GM12878 (cell line): ENCODE measurements around the gene CAMTA1. TPM values are rescaled to one million over a fixed set of nuclear protein-coding genes. Genes with fewer than 3 reads are reported as not detected.

Source experiments
- ATAC-seq: fragments of 200-7000 bp; cut with Tn5 transposase; 3 replicates; pipeline ENCODE4 v1.9.1; 2020; ENCODE audit warnings: mild to moderate bottlenecking, moderate library complexity
- BruUV-seq: library from RNA; stranded (reverse); fragments of 400-500 nt; replicated peaks from 2 replicates; lab custom pipeline; 2021; lab: Mats Ljungman, UMichigan
- CTCF ChIA-PET: fragments of 300-600 bp; sonication (Branson Sonifier 250); formaldehyde crosslinking; extraction: SDS; loops from one replicate; lab custom pipeline; 2021; ENCODE audit warnings: inconsistent platforms; lab: Yijun Ruan, JAX
- POLR2A ChIA-PET: fragments of 350-600 bp; formaldehyde crosslinking; extraction: SDS; loops from one replicate; lab custom pipeline; 2021; ENCODE audit warnings: inconsistent platforms; lab: Charles Lee
- RAD21 ChIA-PET: fragments of 300-600 bp; sonication (Branson Sonifier 250); formaldehyde crosslinking; loops from one replicate; lab custom pipeline; 2023; ENCODE audit warnings: antibody characterized with exemption; ENCODE audit not compliant: unreplicated experiment; lab: Charles Lee
- SMC1A ChIA-PET: fragments of 300-600 bp; sonication (Branson Sonifier 250); formaldehyde crosslinking; loops from one replicate; lab custom pipeline; 2023; ENCODE audit not compliant: unreplicated experiment, uncharacterized antibody; lab: Charles Lee
- DNase-seq: peaks from one replicate; pipeline ENCODE4 v3.0.0-alpha.2; 2011; ENCODE audit warnings: low read depth, low spot score
- FAIRE-seq: peaks from 3 replicates; lab custom pipeline; 2011; peaks lifted over from hg19 to GRCh38; lab: Jason Lieb, UNC
- H2AFZ ChIP-seq: 2 replicates; pipeline ENCODE4 v1.6.0; 2011; ENCODE audit warnings: low read depth, low read length, control low read depth; ENCODE audit not compliant: control insufficient read depth
- H3K27ac ChIP-seq: 2 replicates; pipeline ENCODE4 v1.5.1; 2011; ENCODE audit warnings: control low read depth; ENCODE audit not compliant: control insufficient read depth, insufficient read depth
- H3K27me3 ChIP-seq, 2 experiments: replicated peaks in 1 of 2; 2 replicates each; pipeline versions ENCODE4 v1.6.0 to v1.6.1; 2011; ENCODE audit warnings: low read length in 1 of 2; ENCODE audit not compliant: control insufficient read depth in 2 of 2, insufficient read depth in 2 of 2
- H3K36me3 ChIP-seq, 2 experiments: 2 replicates each; pipeline ENCODE4 v1.5.1; 2011; ENCODE audit warnings: low read length in 1 of 2; ENCODE audit not compliant: control insufficient read depth in 2 of 2, insufficient read depth in 2 of 2
- H3K4me1 ChIP-seq: 2 replicates; pipeline ENCODE4 v1.6.1; 2011; ENCODE audit warnings: mild to moderate bottlenecking, low read length, moderate library complexity, mixed read lengths; ENCODE audit not compliant: control insufficient read depth, insufficient read depth
- H3K4me2 ChIP-seq: 2 replicates; pipeline ENCODE4 v1.6.0; 2011; ENCODE audit warnings: control low read depth; ENCODE audit not compliant: control insufficient read depth, insufficient read depth
- H3K4me3 ChIP-seq: fragments of 200-600 bp; sonication (generic); 2 replicates; pipeline ENCODE4 v1.5.1; 2016
- H3K79me2 ChIP-seq: 2 replicates; pipeline ENCODE4 v1.6.0; 2011; ENCODE audit warnings: low read length; ENCODE audit not compliant: control insufficient read depth, insufficient read depth
- H3K9ac ChIP-seq: 2 replicates; pipeline ENCODE4 v1.8.0; 2011; ENCODE audit warnings: low read length, control low read depth, mixed read lengths; ENCODE audit not compliant: control insufficient read depth, insufficient read depth
- H3K9me3 ChIP-seq: replicated peaks from 3 replicates; pipeline ENCODE4 v1.5.1; 2011; ENCODE audit warnings: mild to moderate bottlenecking, low read length; ENCODE audit not compliant: control insufficient read depth, insufficient read depth
- H4K20me1 ChIP-seq: 2 replicates; pipeline ENCODE4 v1.6.0; 2011; ENCODE audit not compliant: control insufficient read depth, insufficient read depth
- CHD1 ChIP-seq: IDR thresholded peaks from 2 replicates; pipeline ENCODE4 v1.6.1; 2012; ENCODE audit warnings: low read depth, low read length, improper control_type of control experiment
- HCFC1 ChIP-seq: fragments of 150-350 bp; IDR thresholded peaks from 2 replicates; pipeline ENCODE4 v1.6.1; 2014; ENCODE audit warnings: low read length
- ZNF274 ChIP-seq: IDR thresholded peaks from one replicate; pipeline ENCODE4 v1.8.0; 2011; ENCODE audit not compliant: insufficient read length, insufficient read depth
- WGBS: methylation state at CpG from one replicate; pipeline ENCODE4 v1.1.6; 2016; ENCODE audit warnings: low lambda C conversion rate; ENCODE audit not compliant: insufficient replicate concordance, insufficient coverage; ENCODE audit errors: missing lambda C conversion rate; 5-methylcytosine and 5-hydroxymethylcytosine counted together
- in situ Hi-C: fragments of 300-500 bp; cut with MboI; formaldehyde crosslinking; loops from 9 replicates; pipeline ENCODE4 v1.14.3; 2018; ENCODE audit warnings: mixed read lengths
- intact Hi-C: fragments of 100-400 bp; cut with micrococcal nuclease; formaldehyde crosslinking; loops from one replicate; pipeline ENCODE4 v1.14.2; 2022; ENCODE audit not compliant: unreplicated experiment
- polyA plus RNA-seq, 11 experiments: library from polyadenylated mRNA; depleted of rRNA in 4 of 11; unstranded in 6 of 11; stranded (reverse) in 5 of 11; fragments of >200 nt; fragmentation: Nextera tagmentation in 4 of 11; fragmentation: Illumina TruSeq in 1 of 11; extraction: Ambion mirVana in 4 of 11; extraction: Trizol in 1 of 11; gene quantifications; 1 replicate in 1 of 11; 2 replicates in 10 of 11; pipeline versions ENCODE4 v1.2.1 to v1.2.3, GENCODE V29; 2011 to 2016; ENCODE audit warnings: inconsistent platforms in 2 of 11, missing spikeins in 2 of 11, low read depth in 1 of 11
- total RNA-seq, 4 experiments: library from RNA; depleted of rRNA in 3 of 4; stranded (reverse); fragments of >200 nt in 3 of 4; fragmentation: Illumina TruSeq in 1 of 4; extraction: Trizol in 1 of 4; gene quantifications; 2 replicates each; pipeline versions ENCODE4 v1.2.1 to v1.2.3, GENCODE V29; 2013 to 2021
- TF ChIP-seq, protein P1 (sequence below): fragments of 450-650 bp; IDR thresholded peaks from 2 replicates; pipeline ENCODE4 v1.6.1; 2017; ENCODE audit warnings: antibody characterized with exemption, mild to moderate bottlenecking, moderate library complexity

The CAMTA1 gene
- total and polyA plus RNA-seq, 10 of the 15 experiments (the other 5 are each of a cell fraction or from before 2014, with no cell fraction given), result 37.7 to 148 (median 76.4) TPM

DNA sequence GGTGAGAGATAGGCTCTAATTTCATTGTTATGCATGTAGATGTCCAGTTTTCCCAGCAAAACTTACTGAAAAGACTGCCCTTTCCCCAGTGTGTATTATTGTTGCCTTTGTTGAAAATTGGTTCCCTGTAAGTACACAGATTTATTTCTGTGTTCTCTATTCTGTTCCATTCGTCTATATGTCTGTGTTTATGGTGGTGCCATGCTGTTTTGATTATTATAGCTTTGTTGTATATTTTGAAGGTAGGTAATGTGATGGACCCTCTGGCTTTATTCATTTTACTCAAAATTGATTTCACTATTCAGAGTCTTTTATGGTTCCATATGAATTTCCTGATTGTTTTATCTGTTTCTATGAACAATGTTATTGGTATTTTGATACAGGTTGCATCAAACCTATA, 610.0 kb downstream of the CAMTA1 start:
- 7% methylated on average over 1 of the region's 1 CpG for WGBS
- Histone ChIP-seq H3K27ac (no peak overlapping the region), H4K20me1 (no peaks in the 10 kb centered on the region), H3K79me2 (no peaks in the 10 kb centered on the region), H3K27me3 (no peaks in the 10 kb centered on the region), H3K4me2 (no peak overlapping the region), H2AFZ (no peak overlapping the region), H3K9me3 (peaks cover 5% of the 10 kb centered on the region; the same call in 2 of the 3 replicates), H3K9ac (no peak overlapping the region), H3K36me3 (no peaks in the 10 kb centered on the region), H3K4me1 (no peaks in the 10 kb centered on the region), H3K4me3 (no peak overlapping the region)
- ATAC-seq, result no peak
- FAIRE-seq, result no peak
- SMC1A ChIA-PET, result no interaction called here
- intact Hi-C loops, result no loop called here
- no TSS peak for BruUV-seq
- TF ChIP-seq CHD1, result no peak
- no peak for TF ChIP-seq ZNF274
- CTCF ChIA-PET, result no interaction called here
- RAD21 ChIA-PET, result no interaction called here
- in situ Hi-C loops, result no loop called here
- POLR2A ChIA-PET, result no interaction called here
- no peak for DNase-seq

DNA sequence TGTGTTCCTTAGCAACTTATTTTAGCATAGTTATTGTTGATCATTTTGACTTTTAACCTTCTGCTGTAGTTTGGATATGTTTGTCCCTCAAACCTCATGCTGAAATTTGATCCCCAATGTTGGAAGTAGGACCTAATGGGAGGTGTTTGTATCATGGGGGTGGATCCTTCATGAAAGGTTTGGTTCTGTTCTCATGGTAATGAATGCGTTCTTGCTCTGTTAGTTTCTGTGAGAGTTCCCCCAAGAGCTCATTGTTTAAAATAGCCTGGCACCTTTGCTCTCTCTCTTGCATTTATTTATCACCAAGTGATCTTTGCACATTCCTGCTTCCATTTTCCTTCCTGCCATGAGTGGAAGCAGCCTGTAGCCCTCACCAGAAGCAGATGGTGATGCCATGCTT, 613.7 kb downstream of the CAMTA1 start:
- WGBS, result 6% methylated on average over 1 of the region's 1 CpG

More for the DNA sequence above, 613.7 kb downstream of the CAMTA1 start:
- H4K20me1 ChIP-seq, result no peaks in the 10 kb centered on the region
- DNase-seq, result no peak
- H3K4me2 ChIP-seq, result no peak overlapping the region
- ChIA-PET CTCF (interaction anchor here (0.8 to 1.8 kb wide), 2 partner anchors 11 to 26 kb away, joined by 3 to 6 read pairs; no protein-coding TSS in a partner anchor), RAD21 (no interaction called here), POLR2A (no interaction called here), SMC1A (no interaction called here)
- intact Hi-C loops, result no loop called here
- no peak for FAIRE-seq
- no peak overlapping the region for H2AFZ ChIP-seq
- no peak overlapping the region for H3K4me3 ChIP-seq
- peaks cover 5% of the 10 kb centered on the region; the same call in 2 of the 3 replicates for H3K9me3 ChIP-seq
- H3K27ac ChIP-seq, result no peak overlapping the region
- in situ Hi-C loops, result no loop called here
- peaks cover 20% of the 10 kb centered on the region for H3K4me1 ChIP-seq
- H3K36me3 ChIP-seq, result no peaks in the 10 kb centered on the region
- H3K79me2 ChIP-seq, result no peaks in the 10 kb centered on the region
- H3K27me3 ChIP-seq, result no peaks in the 10 kb centered on the region
- no peak overlapping the region for H3K9ac ChIP-seq
- no TSS peak for BruUV-seq
- no peak for TF ChIP-seq HCFC1
- TF ChIP-seq, protein P1, sequence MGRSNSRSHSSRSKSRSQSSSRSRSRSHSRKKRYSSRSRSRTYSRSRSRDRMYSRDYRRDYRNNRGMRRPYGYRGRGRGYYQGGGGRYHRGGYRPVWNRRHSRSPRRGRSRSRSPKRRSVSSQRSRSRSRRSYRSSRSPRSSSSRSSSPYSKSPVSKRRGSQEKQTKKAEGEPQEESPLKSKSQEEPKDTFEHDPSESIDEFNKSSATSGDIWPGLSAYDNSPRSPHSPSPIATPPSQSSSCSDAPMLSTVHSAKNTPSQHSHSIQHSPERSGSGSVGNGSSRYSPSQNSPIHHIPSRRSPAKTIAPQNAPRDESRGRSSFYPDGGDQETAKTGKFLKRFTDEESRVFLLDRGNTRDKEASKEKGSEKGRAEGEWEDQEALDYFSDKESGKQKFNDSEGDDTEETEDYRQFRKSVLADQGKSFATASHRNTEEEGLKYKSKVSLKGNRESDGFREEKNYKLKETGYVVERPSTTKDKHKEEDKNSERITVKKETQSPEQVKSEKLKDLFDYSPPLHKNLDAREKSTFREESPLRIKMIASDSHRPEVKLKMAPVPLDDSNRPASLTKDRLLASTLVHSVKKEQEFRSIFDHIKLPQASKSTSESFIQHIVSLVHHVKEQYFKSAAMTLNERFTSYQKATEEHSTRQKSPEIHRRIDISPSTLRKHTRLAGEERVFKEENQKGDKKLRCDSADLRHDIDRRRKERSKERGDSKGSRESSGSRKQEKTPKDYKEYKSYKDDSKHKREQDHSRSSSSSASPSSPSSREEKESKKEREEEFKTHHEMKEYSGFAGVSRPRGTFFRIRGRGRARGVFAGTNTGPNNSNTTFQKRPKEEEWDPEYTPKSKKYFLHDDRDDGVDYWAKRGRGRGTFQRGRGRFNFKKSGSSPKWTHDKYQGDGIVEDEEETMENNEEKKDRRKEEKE, result no peak
- ATAC-seq, result no peak
